Keratinocyte (primary cell): ENCODE results near the gene PLEKHM1.

Experiments used
- CTCF ChIP-seq, 3 experiments: IDR thresholded peaks in 1 of 3; conservative IDR thresholded peaks in 1 of 3; optimal IDR thresholded peaks in 1 of 3; 2 replicates in 2 of 3; 3 replicates in 1 of 3; pipeline versions ENCODE3 to v1.5.1; 2011; ENCODE audit warnings: low read length in 3 of 3, mild to moderate bottlenecking in 3 of 3, moderate library complexity in 2 of 3, control low read depth in 1 of 3, inconsistent platforms in 1 of 3; ENCODE audit not compliant: insufficient read depth in 2 of 3; ENCODE audit errors: extremely low read depth in 1 of 3
- EZH2 ChIP-seq: IDR thresholded peaks from one replicate; pipeline ENCODE4 v1.6.1; 2012; ENCODE audit warnings: inconsistent platforms, mild to moderate bottlenecking, low read length, moderate library complexity

- TF ChIP-seq EZH2 (no peak), CTCF (optimal IDR thresholded peaks at IDR 0.05 in 1 of 3, IDR thresholded peaks at IDR 0.05 in 1 of 3, conservative IDR thresholded peaks at IDR 0.05 in 1 of 3; ENCODE audit: extremely low read depth in 1 of 3, insufficient read depth in 2 of 3, low read length in 3 of 3) (no peak)
Observed at GRCh38 chr17:45411348-45412105, 79.0 kb downstream of the PLEKHM1 start.
